Retina (tissue), 1 donor: Measurements from ENCODE around the gene UGGT2.
"Not testable (repeated sequence)": the region's sequence is repeated elsewhere in the genome, so short reads cannot be mapped to it uniquely, and the experiment has no call there.

Experiments
- DNase-seq: peaks from one replicate; pipeline ENCODE4 v3.0.0-alpha.2; 2016

The UGGT2 gene

GRCh38 chr13:95896301-95896700 is 156.9 kb downstream of the UGGT2 start:
- DNase-seq, result no peak

GRCh38 chr13:95893861-95894260 is 159.3 kb downstream of the UGGT2 start:
- peak; percentile 7 for DNase-seq

GRCh38 chr13:95882121-95882520 is 171.1 kb downstream of the UGGT2 start:
- no peak for DNase-seq

- no peak for DNase-seq
Observed at GRCh38 chr13:95880331-95880730, 172.9 kb downstream of the UGGT2 start.

GRCh38 chr13:95874286-95874685 is 178.9 kb downstream of the UGGT2 start:
- no peak for DNase-seq

GRCh38 chr13:95870421-95870820 is 182.8 kb downstream of the UGGT2 start:
- no peak for DNase-seq

GRCh38 chr13:95865080-95865615 is 188.1 kb downstream of the UGGT2 start:
- DNase-seq, result no peak

- DNase-seq, result no peak
Observed at GRCh38 chr13:95862408-95862807, 190.8 kb downstream of the UGGT2 start.

- no peak for DNase-seq
Observed at GRCh38 chr13:95861296-95861695, 191.9 kb downstream of the UGGT2 start.

- DNase-seq, result no peak
Observed at GRCh38 chr13:95858286-95859075, 194.7 kb downstream of the UGGT2 start.

- DNase-seq, result not testable (repeated sequence)
Observed at GRCh38 chr13:95845656-95846055, 207.5 kb downstream of the UGGT2 start.

GRCh38 chr13:95842898-95843297 is 210.3 kb downstream of the UGGT2 start:
- no peak for DNase-seq

- no peak for DNase-seq
Observed at GRCh38 chr13:95841894-95842293, 211.3 kb downstream of the UGGT2 start.

- peak; percentile 82 for DNase-seq
Observed at GRCh38 chr13:95834134-95834765, 219.0 kb downstream of the UGGT2 start.

- peak; percentile 9 for DNase-seq
Observed at GRCh38 chr13:95833719-95834118, 219.5 kb downstream of the UGGT2 start.

- no peak for DNase-seq
Observed at GRCh38 chr13:95833126-95833525, 220.1 kb downstream of the UGGT2 start.

GRCh38 chr13:95822303-95822702 is 230.9 kb downstream of the UGGT2 start:
- no peak for DNase-seq

- no peak for DNase-seq
Observed at GRCh38 chr13:95814495-95814894, 238.7 kb downstream of the UGGT2 start.

- DNase-seq, result no peak
Observed at GRCh38 chr13:95813139-95813538, 240.1 kb downstream of the UGGT2 start.

- no peak for DNase-seq
Observed at GRCh38 chr13:95809429-95809828, 243.8 kb downstream of the UGGT2 start.

- no peak for DNase-seq
Observed at GRCh38 chr13:95805921-95806320, 247.3 kb downstream of the UGGT2 start.

- DNase-seq, result no peak
Observed at GRCh38 chr13:95801825-95802224, 251.4 kb downstream of the UGGT2 start.

GRCh38 chr13:95800436-95800835 is 252.8 kb downstream of the UGGT2 start:
- no peak for DNase-seq

GRCh38 chr13:95797016-95797415 is 256.2 kb downstream of the UGGT2 start:
- DNase-seq, result no peak
